H1 (cell line): ENCODE results near the gene ABI3. TPM values are rescaled to one million over a fixed set of nuclear protein-coding genes. Genes with fewer than 3 reads are reported as not detected.
A peak's percentile ranks its signal among the peaks of the same experiment; 100 is the strongest.

Source experiments
- CTCF ChIA-PET: fragments of 300-600 bp; sonication (Branson Sonifier 250); formaldehyde crosslinking; loops from one replicate; lab custom pipeline; 2021; ENCODE audit not compliant: partially characterized antibody; lab: Charles Lee
- POLR2A ChIA-PET: fragments of 300-600 bp; sonication (Branson Sonifier 250); formaldehyde crosslinking; loops from one replicate; lab custom pipeline; 2021; ENCODE audit warnings: inconsistent platforms; ENCODE audit not compliant: partially characterized antibody; lab: Charles Lee
- DNase-seq, 2 experiments: peaks; one replicate each; pipeline versions ENCODE4 v3.0.0 to v3.0.0-alpha.2; 2010 to 2022; ENCODE audit warnings: low spot score in 2 of 2, low read depth in 1 of 2, mixed read lengths in 1 of 2
- FAIRE-seq: peaks from 2 replicates; lab custom pipeline; 2011; peaks lifted over from hg19 to GRCh38; lab: Jason Lieb, UNC
- H2AFZ ChIP-seq: 2 replicates; pipeline ENCODE4 v1.8.1; 2012; ENCODE audit warnings: low read length, inconsistent platforms
- H2AK5ac ChIP-seq: 2 replicates; pipeline ENCODE4 v1.6.1; 2013; ENCODE audit warnings: low read depth, low read length
- H2BK120ac ChIP-seq: replicated peaks from 2 replicates; pipeline ENCODE3; 2013; ENCODE audit warnings: low read depth, low read length, inconsistent platforms
- H2BK12ac ChIP-seq: 2 replicates; pipeline ENCODE4 v1.6.1; 2013; ENCODE audit warnings: low read depth, low read length
- H2BK15ac ChIP-seq: 2 replicates; pipeline ENCODE4 v1.6.1; 2013; ENCODE audit warnings: low read length
- H2BK20ac ChIP-seq: 2 replicates; pipeline ENCODE4 v1.6.1; 2013; ENCODE audit warnings: low read length
- H2BK5ac ChIP-seq: 2 replicates; pipeline ENCODE4 v1.6.1; 2013; ENCODE audit warnings: low read depth, low read length
- H3K14ac ChIP-seq: 2 replicates; pipeline ENCODE4 v1.6.1; 2013; ENCODE audit warnings: inconsistent platforms; ENCODE audit not compliant: insufficient read length
- H3K18ac ChIP-seq: 2 replicates; pipeline ENCODE4 v1.6.1; 2013; ENCODE audit warnings: low read length; ENCODE audit errors: extremely low read depth
- H3K23ac ChIP-seq: 2 replicates; pipeline ENCODE4 v1.6.1; 2013; ENCODE audit warnings: inconsistent platforms; ENCODE audit not compliant: insufficient read length
- H3K23me2 ChIP-seq: 2 replicates; pipeline ENCODE4 v1.6.1; 2013; ENCODE audit warnings: low read depth, low read length
- H3K27ac ChIP-seq: 2 replicates; pipeline ENCODE4 v1.6.1; 2011; ENCODE audit warnings: low read depth, low read length, inconsistent platforms
- H3K27me3 ChIP-seq, 4 experiments: replicated peaks in 1 of 4; 1 replicate in 1 of 4; 2 replicates in 3 of 4; pipeline versions ENCODE4 v1.6.1 to v1.8.1; 2011 to 2013; ENCODE audit warnings: low read length in 3 of 4, mild to moderate bottlenecking in 3 of 4, inconsistent platforms in 2 of 4, mixed read lengths in 2 of 4, moderate library complexity in 1 of 4; ENCODE audit not compliant: control insufficient read depth in 3 of 4, insufficient read depth in 3 of 4; ENCODE audit errors: extremely low read depth in 1 of 4
- H3K36me3 ChIP-seq, 4 experiments: 2 replicates each; pipeline versions ENCODE4 v1.6.1 to v1.8.1; 2011 to 2013; ENCODE audit warnings: mild to moderate bottlenecking in 4 of 4, low read length in 3 of 4, moderate library complexity in 2 of 4, control low read depth in 1 of 4, inconsistent platforms in 1 of 4; ENCODE audit not compliant: insufficient read depth in 4 of 4, control insufficient read depth in 2 of 4
- H3K4ac ChIP-seq: replicated peaks from 2 replicates; pipeline ENCODE3; 2013; ENCODE audit warnings: low read length, low read depth, mixed read lengths, inconsistent platforms; ENCODE audit not compliant: insufficient read length
- H3K4me1 ChIP-seq, 4 experiments: replicated peaks in 1 of 4; 1 replicate in 1 of 4; 2 replicates in 3 of 4; pipeline versions ENCODE4 v1.6.1 to v1.8.1; 2011 to 2013; ENCODE audit warnings: low read length in 3 of 4, inconsistent platforms in 2 of 4, mixed read lengths in 1 of 4; ENCODE audit not compliant: insufficient read depth in 4 of 4, control insufficient read depth in 3 of 4
- H3K4me2 ChIP-seq, 2 experiments: 2 replicates each; pipeline versions ENCODE4 v1.6.1 to v1.8.1; 2011 to 2013; ENCODE audit warnings: low read depth in 2 of 2, low read length in 2 of 2, control low read depth in 1 of 2, inconsistent platforms in 1 of 2, mild to moderate bottlenecking in 1 of 2; ENCODE audit not compliant: insufficient read depth in 1 of 2
- H3K4me3 ChIP-seq, 4 experiments: fragments of 200-600, 300-600 bp in 1 of 4; sonication (generic), shearing (Covaris generic), sonication (Bioruptor Twin) in 1 of 4; 2 replicates each; pipeline versions ENCODE4 v1.5.1 to v1.8.1; 2011 to 2016; ENCODE audit warnings: low read length in 4 of 4, low read depth in 3 of 4, control low read depth in 2 of 4, inconsistent platforms in 2 of 4, mild to moderate bottlenecking in 2 of 4, mixed read lengths in 1 of 4, moderate library complexity in 1 of 4; ENCODE audit not compliant: insufficient read depth in 2 of 4; ENCODE audit errors: extremely low read depth in 1 of 4
- H3K56ac ChIP-seq: replicated peaks from 2 replicates; pipeline ENCODE3; 2013; ENCODE audit warnings: low read depth, mild to moderate bottlenecking, mixed read lengths, low read length, inconsistent platforms; ENCODE audit not compliant: insufficient read length
- H3K79me1 ChIP-seq: 2 replicates; pipeline ENCODE4 v1.6.1; 2013; ENCODE audit warnings: low read depth, low read length, control low read depth
- H3K79me2 ChIP-seq, 2 experiments: 2 replicates each; pipeline versions ENCODE4 v1.6.1 to v1.8.1; 2012 to 2013; ENCODE audit warnings: low read length in 2 of 2, mild to moderate bottlenecking in 2 of 2, inconsistent platforms in 1 of 2; ENCODE audit not compliant: insufficient read depth in 2 of 2, control insufficient read depth in 1 of 2
- H3K9ac ChIP-seq, 4 experiments: replicated peaks in 1 of 4; 1 replicate in 1 of 4; 2 replicates in 3 of 4; pipeline versions ENCODE4 v1.6.1 to v1.8.1; 2011 to 2013; ENCODE audit warnings: low read depth in 3 of 4, low read length in 3 of 4, control low read depth in 2 of 4, mild to moderate bottlenecking in 2 of 4, moderate library complexity in 2 of 4, inconsistent platforms in 1 of 4; ENCODE audit errors: extremely low read depth in 1 of 4
- H3K9me3 ChIP-seq, 2 experiments: 2 replicates each; pipeline versions ENCODE4 v1.6.1 to v1.8.1; 2012 to 2013; ENCODE audit warnings: mild to moderate bottlenecking in 2 of 2, moderate library complexity in 2 of 2, control low read depth in 1 of 2, inconsistent platforms in 1 of 2, low read depth in 1 of 2, low read length in 1 of 2, mixed read lengths in 1 of 2; ENCODE audit not compliant: insufficient read depth in 2 of 2
- H4K20me1 ChIP-seq, 2 experiments: replicated peaks in 1 of 2; 2 replicates each; pipeline versions ENCODE3 to v1.8.1; 2011 to 2013; ENCODE audit warnings: inconsistent platforms in 2 of 2, low read length in 2 of 2, mild to moderate bottlenecking in 1 of 2; ENCODE audit not compliant: insufficient read depth in 2 of 2, control insufficient read depth in 1 of 2
- H4K5ac ChIP-seq: 2 replicates; pipeline ENCODE4 v1.6.1; 2013; ENCODE audit warnings: low read length, low read depth, mixed read lengths, inconsistent platforms; ENCODE audit not compliant: insufficient read length
- H4K8ac ChIP-seq: 2 replicates; pipeline ENCODE4 v1.8.0; 2013; ENCODE audit warnings: mild to moderate bottlenecking, moderate library complexity, low read length, inconsistent platforms; ENCODE audit not compliant: insufficient read depth; ENCODE audit errors: extremely low read depth
- H4K91ac ChIP-seq: replicated peaks from 2 replicates; pipeline ENCODE3; 2013; ENCODE audit warnings: low read length, mixed read lengths, inconsistent platforms; ENCODE audit not compliant: insufficient read length
- ASH2L ChIP-seq: fragments of 200-600, 300-600 bp; sonication (generic); IDR thresholded peaks from one replicate; pipeline ENCODE4 v1.7.1; 2017; ENCODE audit warnings: low read length
- ATF2 ChIP-seq: IDR thresholded peaks from 2 replicates; pipeline ENCODE4 v1.6.1; 2012; ENCODE audit warnings: low read length, inconsistent platforms
- CHD2 ChIP-seq: IDR thresholded peaks from 2 replicates; pipeline ENCODE4 v1.6.1; 2012; ENCODE audit warnings: low read length, improper control_type of control experiment
- CREB1 ChIP-seq: IDR thresholded peaks from 2 replicates; pipeline ENCODE4 v1.6.1; 2012; ENCODE audit warnings: inconsistent platforms
- HDAC2 ChIP-seq, 2 experiments: fragments of 300-600 bp in 1 of 2; sonication (generic) in 1 of 2; IDR thresholded peaks; 2 replicates each; pipeline ENCODE4 v1.6.1; 2011 to 2012; ENCODE audit warnings: low read depth in 2 of 2, low read length in 2 of 2, mild to moderate bottlenecking in 2 of 2, moderate library complexity in 2 of 2, borderline replicate concordance in 1 of 2, inconsistent platforms in 1 of 2
- KDM4A ChIP-seq: IDR thresholded peaks from one replicate; pipeline ENCODE4 v1.7.1; 2012; ENCODE audit warnings: low read depth, mild to moderate bottlenecking, moderate library complexity, low read length, inconsistent platforms; ENCODE audit not compliant: severe bottlenecking
- POLR2A ChIP-seq, 2 experiments: IDR thresholded peaks; 1 replicate in 1 of 2; 2 replicates in 1 of 2; pipeline ENCODE4 v1.6.1; 2011; ENCODE audit warnings: low read depth in 2 of 2, low read length in 2 of 2, mild to moderate bottlenecking in 2 of 2; ENCODE audit errors: control extremely low read depth in 1 of 2
- SIRT6 ChIP-seq: IDR thresholded peaks from one replicate; pipeline ENCODE4 v1.7.1; 2012; ENCODE audit warnings: low read length, inconsistent platforms
- SUZ12 ChIP-seq: fragments of 200-600 bp; sonication (generic); IDR thresholded peaks from 2 replicates; pipeline ENCODE4 v1.6.1; 2012; ENCODE audit warnings: mild to moderate bottlenecking, inconsistent platforms, low read length, moderate library complexity, mixed read lengths
- TEAD4 ChIP-seq: IDR thresholded peaks from 2 replicates; pipeline ENCODE4 v1.6.1; 2012; ENCODE audit warnings: low read depth, low read length, inconsistent platforms, mixed read lengths
- WGBS, 2 experiments: shearing (Covaris generic) in 1 of 2; methylation state at CpG; one replicate each; pipeline versions ENCODE4 v1.1.6 to v1.1.7; 2013 to 2015; ENCODE audit warnings: low lambda C conversion rate in 2 of 2, mixed read lengths in 2 of 2, inconsistent platforms in 1 of 2, low coverage in 1 of 2, missing lambda C conversion rate in 1 of 2; ENCODE audit not compliant: insufficient replicate concordance in 2 of 2, insufficient coverage in 1 of 2, insufficient read length in 1 of 2; ENCODE audit errors: extremely low coverage in 1 of 2, missing lambda C conversion rate in 1 of 2; 5-methylcytosine and 5-hydroxymethylcytosine counted together
- polyA plus RNA-seq, 7 experiments: library from polyadenylated mRNA; depleted of rRNA in 3 of 7; stranded (reverse) in 5 of 7; unstranded in 2 of 7; fragments of >200 nt in 5 of 7; fragments of 200-250 nt in 2 of 7; gene quantifications; 1 replicate in 5 of 7; 2 replicates in 1 of 7; 4 replicates in 1 of 7; pipeline versions ENCODE4 v1.2.1 to v1.2.3, GENCODE V29; 2011 to 2013; ENCODE audit warnings: missing spikeins in 2 of 7, mixed read lengths in 2 of 7
- total RNA-seq: library from RNA; stranded (reverse); fragmentation: NEBNext Ultra II Directional; extraction: Animal tissue kit (Norgen Biotek cat#: 25700); gene quantifications from 2 replicates; pipeline ENCODE4 v1.2.1, GENCODE V29; 2021

ABI3 gene
- total and polyA plus RNA-seq, 2 of the 8 experiments (the other 6 are each of a cell fraction or from before 2014, with no cell fraction given), result 1.3 to 2.5 TPM

GRCh38 chr17:49260011-49260816 is 49.7 kb downstream of the ABI3 start:
- 0 out of 2 replicates have a peak overlapping the region, but pooled peaks have one; percentile 27 for H2BK12ac ChIP-seq
- 6% methylated on average over 52 of the region's 77 CpGs; no CpG with 5 or more reads in 1 of the 2 experiments for WGBS, 2 experiments
- peak overlapping the region; percentile 45 to 82 for H3K4me2 ChIP-seq
- no peak overlapping the region for H4K5ac ChIP-seq
- no peak overlapping the region for H3K23ac ChIP-seq
- peaks cover 0 to 3% (median 1%) of the 10 kb centered on the region in 4 experiments; a peak in 1 of 7 replicates for H3K4me1 ChIP-seq
- H4K20me1 ChIP-seq, result no peaks in the 10 kb centered on the region
- peak overlapping the region; percentile 85; the same call in 1 of the 2 replicates for H2AFZ ChIP-seq
- H3K27ac ChIP-seq, result no peak overlapping the region
- no peak overlapping the region for H3K18ac ChIP-seq
- 0 out of 2 replicates have a peak overlapping the region, but pooled peaks have one; percentile 46 for H2BK15ac ChIP-seq
- no peak overlapping the region for H4K91ac ChIP-seq
- H3K23me2 ChIP-seq, result peaks cover 6% of the 10 kb centered on the region; the same call in 1 of the 2 replicates
- no peak overlapping the region for H2BK120ac ChIP-seq
- H3K9me3 ChIP-seq, result no peaks in the 10 kb centered on the region
- no peak overlapping the region for H3K4ac ChIP-seq
- H4K8ac ChIP-seq, result no peak overlapping the region
- no peaks in the 10 kb centered on the region for H3K36me3 ChIP-seq
- H3K4me3 ChIP-seq, result peak overlapping the region; percentile 46 to 67 (median 60)
- H2AK5ac ChIP-seq, result no peak overlapping the region
- no peak overlapping the region for H3K14ac ChIP-seq
- POLR2A ChIA-PET, result interaction anchor here (1.5 to 1.7 kb wide), 2 partner anchors 9 to 330 kb away, joined by 4 read pairs; no protein-coding TSS in a partner anchor
- H2BK20ac ChIP-seq, result no peak overlapping the region
- H3K79me2 ChIP-seq, result no peaks in the 10 kb centered on the region
- H3K56ac ChIP-seq, result no peak overlapping the region
- H3K27me3 ChIP-seq, result peaks cover 2 to 16% (median 13%) of the 10 kb centered on the region in 4 experiments; a peak in 6 of 7 replicates
- no peak overlapping the region for H2BK5ac ChIP-seq
- peak in 1 of 2 experiments; percentile 70 for DNase-seq
- H3K79me1 ChIP-seq, result no peaks in the 10 kb centered on the region
- CTCF ChIA-PET, result interaction anchor here (0.8 to 3.5 kb wide), 15 partner anchors 13 to 311 kb away, joined by 3 to 11 read pairs (median 3); no protein-coding TSS in a partner anchor
- no peak for FAIRE-seq
- no peak overlapping the region; a peak in 1 of 7 replicates for H3K9ac ChIP-seq
- no peak for TF ChIP-seq POLR2A (IDR thresholded peaks at IDR 0.05; ENCODE audit: control extremely low read depth in 1 of 2, low read depth in 2 of 2, low read length in 2 of 2)
- TF ChIP-seq CHD2, result no peak
- TF ChIP-seq KDM4A, result peak; percentile 69
- TF ChIP-seq HDAC2 (IDR thresholded peaks at IDR 0.05; ENCODE audit: borderline replicate concordance in 1 of 2, low read depth in 2 of 2, low read length in 2 of 2), result peak in 1 of 2 experiments; percentile 40; a peak in 1 of 4 replicates
- TF ChIP-seq ASH2L, result peak; percentile 19
- no peak for TF ChIP-seq ATF2
- TF ChIP-seq CREB1, result no peak
- TF ChIP-seq SUZ12, result peak; percentile 46; the same call in 1 of the 2 replicates
- TF ChIP-seq SIRT6, result no peak
- no peak for TF ChIP-seq TEAD4
